HEK293 (cell line): Measurements from ENCODE around the gene TRNP1.

Experiments used
- CTCF ChIP-seq: fragments of 450-650 bp; formaldehyde crosslinking; IDR thresholded peaks from 2 replicates; pipeline ENCODE4 v1.5.1; 2016; ENCODE audit warnings: missing biosample characterization, missing genetic modification characterization
- REST ChIP-seq: fragments of 450-650 bp; formaldehyde crosslinking; IDR thresholded peaks from 2 replicates; pipeline ENCODE4 v1.5.1; 2016; ENCODE audit warnings: missing biosample characterization, missing genetic modification characterization
- TCF7L2 ChIP-seq: IDR thresholded peaks from 2 replicates; pipeline ENCODE4 v1.6.1; 2011; ENCODE audit warnings: low read depth, mild to moderate bottlenecking, inconsistent platforms, low read length, moderate library complexity, borderline replicate concordance
- YY1 ChIP-seq: fragments of 450-650 bp; formaldehyde crosslinking; IDR thresholded peaks from 2 replicates; pipeline ENCODE4 v1.5.1; 2018; ENCODE audit warnings: missing biosample characterization, missing genetic modification characterization
- ZBTB8A ChIP-seq: fragments of 450-650 bp; formaldehyde crosslinking; IDR thresholded peaks from 2 replicates; pipeline ENCODE4 v1.5.1; 2016; ENCODE audit warnings: missing biosample characterization, missing genetic modification characterization
- ZNF10 ChIP-seq: fragments of 450-650 bp; formaldehyde crosslinking; IDR thresholded peaks from 2 replicates; pipeline ENCODE4 v1.5.1; 2017; ENCODE audit warnings: missing biosample characterization, missing genetic modification characterization
- ZNF121 ChIP-seq: fragments of 450-650 bp; formaldehyde crosslinking; IDR thresholded peaks from 2 replicates; pipeline ENCODE4 v1.5.1; 2016; ENCODE audit warnings: missing biosample characterization, missing genetic modification characterization
- ZNF23 ChIP-seq: fragments of 450-650 bp; formaldehyde crosslinking; IDR thresholded peaks from 2 replicates; pipeline ENCODE4 v1.5.1; 2016; ENCODE audit warnings: missing biosample characterization, missing genetic modification characterization, borderline replicate concordance
- ZNF239 ChIP-seq: fragments of 450-650 bp; formaldehyde crosslinking; IDR thresholded peaks from 2 replicates; pipeline ENCODE4 v1.5.1; 2016; ENCODE audit warnings: missing biosample characterization, missing genetic modification characterization
- ZNF24 ChIP-seq: fragments of 450-650 bp; formaldehyde crosslinking; IDR thresholded peaks from 2 replicates; pipeline ENCODE4 v1.5.1; 2016; ENCODE audit warnings: missing biosample characterization, missing genetic modification characterization
- ZNF26 ChIP-seq: fragments of 450-650 bp; formaldehyde crosslinking; IDR thresholded peaks from 2 replicates; pipeline ENCODE4 v1.5.1; 2016; ENCODE audit warnings: missing biosample characterization, missing genetic modification characterization
- ZNF501 ChIP-seq: fragments of 450-650 bp; formaldehyde crosslinking; IDR thresholded peaks from 2 replicates; pipeline ENCODE4 v1.5.1; 2016; ENCODE audit warnings: missing biosample characterization, missing genetic modification characterization
- ZNF843 ChIP-seq: fragments of 450-650 bp; formaldehyde crosslinking; IDR thresholded peaks from 2 replicates; pipeline ENCODE4 v1.5.1; 2016; ENCODE audit warnings: missing biosample characterization, missing genetic modification characterization
- TF ChIP-seq, protein P1 (sequence below): fragments of 450-650 bp; formaldehyde crosslinking; IDR thresholded peaks from 2 replicates; pipeline ENCODE4 v1.5.1; 2016; ENCODE audit warnings: missing biosample characterization, missing genetic modification characterization, low read depth

DNA sequence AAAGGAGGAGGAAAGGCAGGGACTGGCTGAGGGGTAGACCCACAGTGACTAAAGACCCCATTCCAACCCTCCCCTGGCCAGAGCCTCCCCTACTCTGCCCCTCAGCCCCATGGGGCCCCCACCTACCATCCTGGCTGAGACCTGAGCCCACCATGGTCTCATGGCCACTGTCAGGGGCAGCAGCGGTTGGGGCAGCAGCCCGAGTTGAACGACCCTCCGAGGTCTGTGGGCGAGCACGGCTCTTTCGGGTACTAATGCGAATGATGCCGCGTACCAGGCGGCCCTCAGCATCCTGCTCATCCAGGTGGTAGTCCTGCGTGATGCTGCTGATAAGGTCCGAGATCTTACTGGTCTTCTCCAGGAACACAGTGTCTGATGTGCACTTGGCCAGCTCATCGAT is 42.3 kb upstream of the TRNP1 start:
- TF ChIP-seq CTCF (tag by site-specific recombination) (no peak), YY1 (no peak), ZNF239 (tag by site-specific recombination) (no peak), ZBTB8A (tag by site-specific recombination) (no peak), TCF7L2 (no peak), ZNF23 (tag by site-specific recombination) (no peak), ZNF24 (tag by site-specific recombination) (no peak), ZNF501 (tag by site-specific recombination) (no peak), ZNF121 (tag by site-specific recombination) (no peak), ZNF10 (tag by site-specific recombination) (no peak), ZNF26 (tag by site-specific recombination) (no peak), REST (tag by site-specific recombination) (no peak), ZNF843 (no peak)
- TF ChIP-seq, protein P1, sequence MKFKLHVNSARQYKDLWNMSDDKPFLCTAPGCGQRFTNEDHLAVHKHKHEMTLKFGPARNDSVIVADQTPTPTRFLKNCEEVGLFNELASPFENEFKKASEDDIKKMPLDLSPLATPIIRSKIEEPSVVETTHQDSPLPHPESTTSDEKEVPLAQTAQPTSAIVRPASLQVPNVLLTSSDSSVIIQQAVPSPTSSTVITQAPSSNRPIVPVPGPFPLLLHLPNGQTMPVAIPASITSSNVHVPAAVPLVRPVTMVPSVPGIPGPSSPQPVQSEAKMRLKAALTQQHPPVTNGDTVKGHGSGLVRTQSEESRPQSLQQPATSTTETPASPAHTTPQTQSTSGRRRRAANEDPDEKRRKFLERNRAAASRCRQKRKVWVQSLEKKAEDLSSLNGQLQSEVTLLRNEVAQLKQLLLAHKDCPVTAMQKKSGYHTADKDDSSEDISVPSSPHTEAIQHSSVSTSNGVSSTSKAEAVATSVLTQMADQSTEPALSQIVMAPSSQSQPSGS (tag by site-specific recombination) = no peak
